Skeletal muscle satellite cell (primary cell): ENCODE results near the gene HADHB.

Experiments used
- H3K27me3 ChIP-seq: 2 replicates; pipeline ENCODE4 v1.7.0; 2013; ENCODE audit warnings: low read length; ENCODE audit not compliant: control insufficient read depth, insufficient read depth
- H3K36me3 ChIP-seq: 2 replicates; pipeline ENCODE4 v1.7.0; 2013; ENCODE audit warnings: mild to moderate bottlenecking, control low read depth, low read length; ENCODE audit not compliant: insufficient read depth
- H3K4me1 ChIP-seq: 2 replicates; pipeline ENCODE4 v1.7.0; 2013; ENCODE audit warnings: low read length; ENCODE audit not compliant: control insufficient read depth, insufficient read depth
- H3K4me2 ChIP-seq: 2 replicates; pipeline ENCODE4 v1.7.0; 2013; ENCODE audit warnings: mild to moderate bottlenecking, low read length
- H3K4me3 ChIP-seq: 2 replicates; pipeline ENCODE4 v1.7.0; 2013; ENCODE audit warnings: low read length
- H3K9ac ChIP-seq: 2 replicates; pipeline ENCODE4 v1.7.0; 2013; ENCODE audit warnings: mild to moderate bottlenecking, low read depth, low read length, moderate library complexity
- H3K9me3 ChIP-seq: replicated peaks from 2 replicates; pipeline ENCODE4 v1.7.0; 2013; ENCODE audit warnings: mild to moderate bottlenecking, control low read depth, low read length

HADHB gene

DNA sequence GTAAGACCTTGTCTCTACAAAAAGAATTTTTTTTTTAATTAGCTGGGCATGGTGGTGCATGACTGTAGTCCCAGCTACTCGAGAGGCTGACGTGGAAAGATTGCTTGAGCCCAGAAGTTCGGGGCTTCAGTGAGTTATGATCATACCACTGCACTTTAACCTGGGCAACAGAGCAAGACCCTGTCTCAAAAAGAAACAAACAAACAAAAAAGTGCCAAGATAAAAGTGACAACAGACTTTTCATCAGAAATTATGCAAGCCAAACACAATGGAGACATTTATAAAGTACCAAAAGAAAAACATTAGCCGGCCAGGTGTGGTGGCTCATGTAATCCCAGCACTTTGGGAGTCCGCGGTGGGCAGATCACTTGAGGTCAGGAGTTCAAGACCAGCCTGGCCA, 27.0 kb upstream of the HADHB start:
- no peaks in the 10 kb centered on the region for H3K27me3 ChIP-seq
- no peak overlapping the region for H3K4me2 ChIP-seq
- no peak overlapping the region for H3K4me3 ChIP-seq
- H3K4me1 ChIP-seq, result no peaks in the 10 kb centered on the region
- peaks cover 67% of the 10 kb centered on the region for H3K36me3 ChIP-seq
- H3K9me3 ChIP-seq, result no peaks in the 10 kb centered on the region
- H3K9ac ChIP-seq, result no peak overlapping the region

DNA sequence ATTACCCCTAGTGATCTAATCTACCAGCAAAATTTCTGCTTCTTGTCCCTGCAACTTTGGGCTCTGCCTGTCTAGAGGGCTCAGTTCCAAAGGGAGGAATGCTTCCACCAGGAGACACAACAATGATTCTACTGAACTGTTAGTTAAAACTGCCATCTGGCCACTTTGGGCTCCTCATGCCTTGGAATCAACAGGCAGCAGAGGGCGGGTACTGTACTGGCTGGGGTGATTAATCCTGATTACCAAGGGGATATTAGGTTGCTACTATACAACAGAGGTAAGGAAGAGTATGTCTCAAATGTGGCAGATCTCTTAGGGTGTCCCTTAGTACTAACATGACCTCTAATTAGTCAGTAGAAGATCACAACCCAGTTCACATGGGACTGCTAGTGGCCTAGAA, 21.7 kb upstream of the HADHB start:
- Histone ChIP-seq H3K9ac (no peak overlapping the region), H3K36me3 (peaks cover 54% of the 10 kb centered on the region)

DNA sequence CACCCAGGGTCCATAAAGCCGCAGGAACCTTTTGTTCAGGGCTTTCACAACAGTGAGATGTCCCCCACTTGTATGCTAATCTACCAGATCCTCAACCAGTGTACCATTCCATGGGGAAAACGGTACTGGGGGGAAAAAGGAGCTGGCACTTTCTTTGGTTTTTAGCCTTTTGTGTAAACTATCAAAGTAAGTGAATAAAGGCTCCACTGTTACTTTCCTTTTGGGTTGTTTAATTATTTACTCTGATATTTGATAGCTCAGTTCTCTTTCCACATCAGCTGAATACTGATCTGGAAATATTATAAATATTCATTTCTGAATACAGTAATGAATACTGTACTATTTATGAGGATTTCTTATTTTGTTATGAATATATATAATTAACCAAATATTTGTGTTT, 20.6 kb upstream of the HADHB start:
- H3K36me3 ChIP-seq, result peaks cover 60% of the 10 kb centered on the region
- no peaks in the 10 kb centered on the region for H3K27me3 ChIP-seq
- H3K9me3 ChIP-seq, result no peaks in the 10 kb centered on the region
- no peaks in the 10 kb centered on the region for H3K4me1 ChIP-seq
- H3K4me2 ChIP-seq, result no peak overlapping the region
- no peak overlapping the region for H3K4me3 ChIP-seq
- H3K9ac ChIP-seq, result no peak overlapping the region

More for the DNA sequence above, 21.7 kb upstream of the HADHB start:
- Histone ChIP-seq H3K4me2 (no peak overlapping the region), H3K27me3 (no peaks in the 10 kb centered on the region), H3K4me3 (no peak overlapping the region), H3K4me1 (no peaks in the 10 kb centered on the region), H3K9me3 (no peaks in the 10 kb centered on the region)

DNA sequence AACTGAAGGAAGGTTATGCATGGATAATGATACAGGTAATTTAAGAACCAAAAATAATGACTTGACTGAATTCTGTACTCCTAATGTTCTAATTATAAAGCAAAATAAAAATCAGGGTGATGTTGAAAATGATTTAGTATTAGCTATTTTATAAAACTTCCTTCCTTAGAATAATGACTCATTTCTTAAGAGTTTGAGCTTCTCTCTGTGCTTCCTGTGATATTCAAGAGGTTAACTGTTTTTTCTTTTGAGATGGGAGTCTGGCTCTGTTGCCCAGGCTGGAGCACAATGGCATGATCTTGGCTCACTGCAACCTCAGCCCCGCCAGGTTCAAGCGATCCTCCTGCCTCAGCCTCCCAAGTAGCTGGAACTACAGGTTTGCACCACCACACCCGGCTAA, 15.1 kb upstream of the HADHB start:
- H3K9ac ChIP-seq, result no peak overlapping the region
- no peak overlapping the region for H3K4me3 ChIP-seq
- H3K4me2 ChIP-seq, result no peak overlapping the region
- no peaks in the 10 kb centered on the region for H3K4me1 ChIP-seq
- no peaks in the 10 kb centered on the region for H3K27me3 ChIP-seq
- peaks cover 84% of the 10 kb centered on the region for H3K36me3 ChIP-seq
- no peaks in the 10 kb centered on the region for H3K9me3 ChIP-seq

DNA sequence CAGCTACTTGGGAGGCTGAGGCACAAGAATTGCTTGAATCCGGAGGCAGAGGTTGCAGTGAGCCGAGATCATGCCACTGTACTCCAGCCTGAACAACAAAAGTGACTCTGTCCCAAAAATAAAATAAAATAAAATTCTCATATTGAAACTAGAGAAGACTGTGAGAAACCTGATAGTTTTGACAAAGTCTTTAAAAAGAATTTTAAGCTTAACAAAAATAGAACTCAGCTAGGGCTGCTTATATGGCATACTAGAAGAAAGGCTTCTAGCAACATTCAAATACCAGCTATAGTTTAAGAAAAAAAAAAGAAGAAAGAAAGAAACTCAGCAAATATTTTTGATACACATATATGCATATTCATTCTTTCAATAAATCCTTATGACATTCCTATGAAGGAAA, 13.9 kb upstream of the HADHB start:
- H3K4me2 ChIP-seq, result no peak overlapping the region
- H3K4me1 ChIP-seq, result no peaks in the 10 kb centered on the region
- peaks cover 79% of the 10 kb centered on the region for H3K36me3 ChIP-seq
- no peaks in the 10 kb centered on the region for H3K9me3 ChIP-seq
- H3K9ac ChIP-seq, result no peak overlapping the region
- no peak overlapping the region for H3K4me3 ChIP-seq
- no peaks in the 10 kb centered on the region for H3K27me3 ChIP-seq

DNA sequence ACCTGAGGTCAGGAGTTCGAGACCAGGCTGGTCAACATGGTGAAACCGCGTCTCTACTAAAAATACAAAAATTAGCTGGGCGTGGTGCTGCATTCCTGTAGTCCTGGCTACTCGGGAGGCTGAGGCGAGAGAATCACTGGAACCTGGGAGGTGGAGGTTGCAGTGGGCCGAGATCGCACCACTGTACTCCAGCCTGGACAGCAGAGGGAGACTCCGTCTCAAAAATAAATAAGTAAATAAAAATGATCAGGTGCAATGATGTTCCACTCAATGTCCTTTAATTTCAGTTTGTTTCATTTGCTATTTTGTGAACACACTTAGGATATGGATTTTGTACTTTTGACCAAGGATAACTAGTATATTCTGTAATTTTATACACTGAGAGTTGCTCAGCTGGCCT, 9.7 kb upstream of the HADHB start:
- Histone ChIP-seq H3K27me3 (no peaks in the 10 kb centered on the region), H3K4me1 (peaks cover 3% of the 10 kb centered on the region), H3K9me3 (no peaks in the 10 kb centered on the region), H3K36me3 (peaks cover 63% of the 10 kb centered on the region), H3K4me3 (no peak overlapping the region), H3K4me2 (no peak overlapping the region), H3K9ac (no peak overlapping the region)

DNA sequence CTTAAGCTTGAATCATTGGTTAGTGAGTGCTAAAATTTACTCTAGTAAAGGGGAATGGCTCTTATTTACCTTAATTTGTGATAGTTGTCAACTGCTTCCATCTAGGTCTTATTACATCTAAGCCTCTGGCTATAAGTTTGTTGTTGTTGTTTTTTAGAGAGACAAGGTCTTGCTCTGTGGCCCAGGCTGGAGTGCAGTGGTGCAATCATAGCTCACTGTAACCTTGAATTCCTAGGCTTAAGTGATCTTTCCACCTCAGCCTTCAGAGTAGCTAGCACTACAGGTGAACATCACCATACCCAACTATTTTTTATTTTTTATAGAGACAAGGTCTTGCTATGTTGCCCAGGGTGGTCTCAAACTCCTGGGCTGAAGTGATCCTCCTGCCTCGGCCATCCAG, 6.9 kb upstream of the HADHB start:
- Histone ChIP-seq H3K4me1 (peaks cover 9% of the 10 kb centered on the region), H3K27me3 (no peaks in the 10 kb centered on the region), H3K36me3 (peaks cover 43% of the 10 kb centered on the region), H3K9ac (no peak overlapping the region), H3K4me2 (no peak overlapping the region), H3K9me3 (no peaks in the 10 kb centered on the region), H3K4me3 (no peak overlapping the region)

DNA sequence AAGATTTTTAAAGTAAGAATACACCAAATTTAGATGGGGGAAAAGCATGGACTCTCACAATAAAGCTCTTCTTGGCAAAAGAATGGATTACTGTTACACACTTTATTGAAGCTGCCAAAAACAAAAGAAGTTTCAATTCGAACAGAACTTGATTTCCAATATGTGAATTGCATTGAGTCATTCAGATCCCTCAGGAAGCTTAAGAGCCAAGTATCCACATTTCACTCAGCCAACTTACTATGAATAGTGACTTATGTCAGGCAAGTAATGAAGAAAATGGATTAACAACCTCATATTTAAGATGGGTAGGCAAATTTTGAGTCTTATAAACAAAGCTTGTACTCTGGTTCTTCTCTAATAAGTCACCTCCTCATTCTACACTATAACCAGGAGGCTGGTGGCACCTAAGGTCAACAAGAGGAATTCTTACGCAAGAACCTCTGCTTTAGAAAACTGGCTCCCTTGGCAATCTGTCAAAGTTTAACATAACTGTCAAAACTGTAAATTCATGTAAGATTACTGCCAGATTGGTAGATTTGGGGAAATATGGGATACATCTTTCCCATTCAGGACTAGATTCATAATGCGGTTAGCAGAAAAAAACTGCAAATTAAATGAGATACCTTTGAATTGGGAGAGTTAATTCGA, 6.3 kb upstream of the HADHB start:
- H3K4me2 ChIP-seq, result no peak overlapping the region
- no peak overlapping the region for H3K9ac ChIP-seq
- no peaks in the 10 kb centered on the region for H3K9me3 ChIP-seq
- peaks cover 37% of the 10 kb centered on the region for H3K36me3 ChIP-seq
- H3K27me3 ChIP-seq, result no peaks in the 10 kb centered on the region
- no peak overlapping the region for H3K4me3 ChIP-seq
- peaks cover 9% of the 10 kb centered on the region for H3K4me1 ChIP-seq

DNA sequence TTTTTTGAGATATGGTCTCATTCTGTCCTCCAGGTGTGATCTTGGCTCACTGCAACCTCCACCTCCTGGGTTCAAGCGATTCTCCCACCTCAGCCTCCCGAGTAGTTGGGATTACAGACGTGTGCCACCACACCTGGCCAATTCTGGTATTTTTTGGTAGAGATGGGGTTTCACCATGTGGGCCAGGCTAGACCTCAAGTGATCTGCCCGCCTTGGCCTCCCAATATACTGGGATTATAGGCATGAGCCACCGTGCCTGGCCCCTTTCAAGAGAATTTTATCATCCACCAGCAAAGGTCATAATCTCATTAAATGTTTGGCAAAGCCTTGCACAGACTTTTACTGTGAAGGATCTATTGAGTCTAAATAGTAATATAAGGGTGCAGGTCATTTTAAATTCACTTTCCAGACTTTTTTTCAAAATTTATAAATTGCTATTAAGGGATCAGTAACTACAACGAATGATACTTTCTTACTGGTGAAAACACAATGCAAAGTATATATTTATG, 2.8 kb upstream of the HADHB start:
- H3K4me3 ChIP-seq, result no peak overlapping the region
- H3K9ac ChIP-seq, result peak overlapping the region; percentile 94
- H3K9me3 ChIP-seq, result no peaks in the 10 kb centered on the region
- no peaks in the 10 kb centered on the region for H3K27me3 ChIP-seq
- peak overlapping the region; percentile 89 for H3K4me2 ChIP-seq
- H3K36me3 ChIP-seq, result peaks cover 13% of the 10 kb centered on the region
- peaks cover 23% of the 10 kb centered on the region for H3K4me1 ChIP-seq

DNA sequence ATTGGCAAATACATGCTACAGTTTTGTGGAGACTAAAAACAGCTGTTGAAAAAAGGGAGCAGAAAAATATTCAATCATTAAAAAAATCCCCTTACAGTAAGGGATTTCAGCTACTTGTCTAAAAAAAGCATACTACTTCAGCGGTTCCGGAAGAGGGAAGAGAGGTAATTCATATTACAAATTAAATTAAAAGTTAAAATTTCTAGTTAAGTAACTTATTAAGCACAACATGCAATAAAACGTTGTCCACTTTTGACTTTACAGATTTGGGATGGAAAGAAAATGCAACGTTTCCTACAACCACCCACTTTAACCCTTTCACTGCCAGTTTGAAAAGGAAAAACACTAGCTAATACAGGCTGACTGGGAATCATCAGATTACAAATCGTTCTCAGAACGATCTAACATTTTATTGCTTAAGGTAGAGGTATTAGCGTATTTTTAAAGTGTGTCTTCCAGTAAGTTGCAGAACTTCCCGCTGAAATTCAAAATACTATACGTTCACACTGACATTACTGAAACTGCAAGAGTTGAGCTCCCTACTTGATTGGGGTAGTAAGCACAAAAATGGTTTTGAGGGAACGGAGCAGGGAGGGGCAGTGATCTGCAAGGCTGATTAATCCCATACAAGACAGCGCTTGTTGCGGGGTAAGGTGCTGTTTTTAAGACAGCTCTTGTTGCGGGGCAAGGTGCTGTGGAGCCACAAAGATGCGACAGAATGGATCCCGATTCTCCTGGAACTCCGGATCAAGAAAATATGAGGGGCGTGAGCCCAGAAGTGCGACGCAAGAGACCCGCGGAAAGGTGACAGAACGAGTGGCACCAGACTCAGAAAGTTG, 1.1 kb upstream of the HADHB start:
- peak overlapping the region; percentile 94 for H3K9ac ChIP-seq

DNA sequence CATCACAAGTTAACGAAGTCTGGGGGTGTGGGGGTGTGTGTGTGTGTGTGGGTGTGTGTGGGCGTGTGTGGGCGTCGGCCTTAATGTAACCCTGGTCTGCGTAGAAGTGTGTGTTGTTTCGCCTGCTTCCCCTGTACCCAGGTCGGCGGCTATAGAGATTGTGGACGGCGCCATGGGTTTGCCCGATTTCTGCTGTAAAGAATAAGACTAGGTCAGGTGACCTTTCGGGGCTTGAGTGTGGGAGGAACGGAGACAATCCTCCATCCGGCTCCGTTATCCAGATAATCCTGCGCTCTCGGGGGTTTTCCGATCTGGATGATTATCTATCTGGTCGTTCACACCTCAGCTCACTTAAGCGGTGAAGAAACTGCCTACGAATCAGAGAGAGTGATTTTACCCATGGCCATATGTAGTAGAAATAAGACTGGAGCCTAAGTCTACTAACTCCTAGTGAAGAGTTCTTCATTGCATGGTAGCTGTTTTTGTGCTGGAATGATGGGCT, 543 bp downstream of the HADHB start:
- H3K9me3 ChIP-seq, result no peaks in the 10 kb centered on the region
- H3K36me3 ChIP-seq, result no peaks in the 10 kb centered on the region
- peak overlapping the region; percentile 89 for H3K4me2 ChIP-seq
- peaks cover 22% of the 10 kb centered on the region for H3K4me1 ChIP-seq
- H3K27me3 ChIP-seq, result no peaks in the 10 kb centered on the region
- H3K9ac ChIP-seq, result peak overlapping the region; percentile 94
- H3K4me3 ChIP-seq, result peak overlapping the region; percentile 90

More for the DNA sequence above, 1.1 kb upstream of the HADHB start:
- no peaks in the 10 kb centered on the region for H3K27me3 ChIP-seq
- no peaks in the 10 kb centered on the region for H3K9me3 ChIP-seq
- H3K4me1 ChIP-seq, result peaks cover 23% of the 10 kb centered on the region
- no peaks in the 10 kb centered on the region for H3K36me3 ChIP-seq
- peak overlapping the region; percentile 89 for H3K4me2 ChIP-seq
- H3K4me3 ChIP-seq, result peak overlapping the region; percentile 90
